G401 (cell line): ENCODE measurements around the gene CHCHD2. TPM values are rescaled to one million over a fixed set of nuclear protein-coding genes. Genes with fewer than 3 reads are reported as not detected.

ENCODE experiments used
- total RNA-seq: library from RNA; depleted of rRNA; stranded (reverse); fragments of >200 nt; shearing (Covaris generic); gene quantifications from 2 replicates; pipeline ENCODE4 v1.2.3, GENCODE V29; 2014; rRNA removed

Gene CHCHD2
- total RNA-seq, 1 experiment from 2014 or later = 654 TPM

Other genes starting within 250 kb of the CHCHD2 start
- gene SEPTIN14, start 243.7 kb downstream of the CHCHD2 start, total RNA-seq = not detected in 2 replicates
- gene ZNF713, start 219.0 kb downstream of the CHCHD2 start, total RNA-seq = 3.7 and 3.9 TPM in 2 replicates
- 32.1 and 39.7 TPM in 2 replicates for gene MRPS17, start 154.6 kb downstream of the CHCHD2 start, total RNA-seq
- 36.2 and 79.2 TPM in 2 replicates for gene NIPSNAP2, start 141.9 kb downstream of the CHCHD2 start, total RNA-seq
- gene PSPH, start 55.0 kb downstream of the CHCHD2 start, total RNA-seq = 69.1 and 70.9 TPM in 2 replicates
- 412 and 507 TPM in 2 replicates for gene CCT6A, start 54.7 kb downstream of the CHCHD2 start, total RNA-seq
- 145 and 152 TPM in 2 replicates for gene SUMF2, start 42.2 kb downstream of the CHCHD2 start, total RNA-seq
- not detected in 2 replicates for gene PHKG1, start 13.5 kb downstream of the CHCHD2 start, total RNA-seq
- not detected in 2 replicates for gene NUPR2, start 9.9 kb upstream of the CHCHD2 start, total RNA-seq